ENCODE measurements around the gene CYTH1.
"Not testable (repeated sequence)": the region's sequence is repeated elsewhere in the genome, so short reads cannot be mapped to it uniquely, and the experiment has no call there.

The CYTH1 gene

GRCh38 chr17:78759203-78759968, 22.7 kb downstream of the CYTH1 start:
- peak; percentile 64 to 72 for ATAC-seq

GRCh38 chr17:78753316-78754250, 28.5 kb downstream of the CYTH1 start:
- ATAC-seq = peak; percentile 42 to 54

GRCh38 chr17:78751447-78752161, 30.5 kb downstream of the CYTH1 start:
- ATAC-seq = no peak

GRCh38 chr17:78751000-78751399, 31.1 kb downstream of the CYTH1 start:
- ATAC-seq = not testable (repeated sequence)

GRCh38 chr17:78748730-78749317, 33.2 kb downstream of the CYTH1 start:
- peak; percentile 85 to 86 for ATAC-seq

- peak; percentile 53 to 55 for ATAC-seq
These were observed 33.9 kb downstream of the CYTH1 start for GRCh38 chr17:78748048-78748729.

- peak; percentile 34 to 37 for ATAC-seq
These were observed 34.6 kb downstream of the CYTH1 start for GRCh38 chr17:78747488-78747887.

- ATAC-seq = no peak
These were observed 35.2 kb downstream of the CYTH1 start for GRCh38 chr17:78746949-78747269.

GRCh38 chr17:78746263-78746948, 35.7 kb downstream of the CYTH1 start:
- ATAC-seq = no peak

- ATAC-seq = no peak
These were observed 36.5 kb downstream of the CYTH1 start for GRCh38 chr17:78745407-78746088.

GRCh38 chr17:78742901-78743300, 39.2 kb downstream of the CYTH1 start:
- no peak for ATAC-seq

GRCh38 chr17:78741644-78742284, 40.3 kb downstream of the CYTH1 start:
- no peak for ATAC-seq

GRCh38 chr17:78739331-78739931, 42.6 kb downstream of the CYTH1 start:
- ATAC-seq = no peak

GRCh38 chr17:78738698-78739097, 43.4 kb downstream of the CYTH1 start:
- ATAC-seq = no peak

GRCh38 chr17:78738278-78738677, 43.8 kb downstream of the CYTH1 start:
- no peak for ATAC-seq

- ATAC-seq = no peak
These were observed 44.7 kb downstream of the CYTH1 start for GRCh38 chr17:78737332-78737731.

GRCh38 chr17:78736526-78737079, 45.5 kb downstream of the CYTH1 start:
- ATAC-seq = peak; percentile 80 to 81

- ATAC-seq = peak; percentile 27 to 30
These were observed 46.1 kb downstream of the CYTH1 start for GRCh38 chr17:78735832-78736525.
